GM10266 (cell line): ENCODE data around the gene SLX4IP.

ENCODE experiments used
- DNase-seq: peaks from one replicate; pipeline ENCODE4 v3.0.0; 2012; ENCODE audit errors: extremely low spot score
- TF ChIP-seq, protein P1 (sequence below): IDR thresholded peaks from 2 replicates; pipeline ENCODE4 v1.5.1; 2012; ENCODE audit warnings: mild to moderate bottlenecking, low read depth; ENCODE audit not compliant: control insufficient read depth, insufficient read depth; ENCODE audit errors: missing control alignments

The SLX4IP gene

GRCh38 chr20:10562899-10563298 lies 127.8 kb downstream of the SLX4IP start:
- no peak for DNase-seq
- TF ChIP-seq, protein P1, sequence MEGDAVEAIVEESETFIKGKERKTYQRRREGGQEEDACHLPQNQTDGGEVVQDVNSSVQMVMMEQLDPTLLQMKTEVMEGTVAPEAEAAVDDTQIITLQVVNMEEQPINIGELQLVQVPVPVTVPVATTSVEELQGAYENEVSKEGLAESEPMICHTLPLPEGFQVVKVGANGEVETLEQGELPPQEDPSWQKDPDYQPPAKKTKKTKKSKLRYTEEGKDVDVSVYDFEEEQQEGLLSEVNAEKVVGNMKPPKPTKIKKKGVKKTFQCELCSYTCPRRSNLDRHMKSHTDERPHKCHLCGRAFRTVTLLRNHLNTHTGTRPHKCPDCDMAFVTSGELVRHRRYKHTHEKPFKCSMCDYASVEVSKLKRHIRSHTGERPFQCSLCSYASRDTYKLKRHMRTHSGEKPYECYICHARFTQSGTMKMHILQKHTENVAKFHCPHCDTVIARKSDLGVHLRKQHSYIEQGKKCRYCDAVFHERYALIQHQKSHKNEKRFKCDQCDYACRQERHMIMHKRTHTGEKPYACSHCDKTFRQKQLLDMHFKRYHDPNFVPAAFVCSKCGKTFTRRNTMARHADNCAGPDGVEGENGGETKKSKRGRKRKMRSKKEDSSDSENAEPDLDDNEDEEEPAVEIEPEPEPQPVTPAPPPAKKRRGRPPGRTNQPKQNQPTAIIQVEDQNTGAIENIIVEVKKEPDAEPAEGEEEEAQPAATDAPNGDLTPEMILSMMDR, result no peak

DNA sequence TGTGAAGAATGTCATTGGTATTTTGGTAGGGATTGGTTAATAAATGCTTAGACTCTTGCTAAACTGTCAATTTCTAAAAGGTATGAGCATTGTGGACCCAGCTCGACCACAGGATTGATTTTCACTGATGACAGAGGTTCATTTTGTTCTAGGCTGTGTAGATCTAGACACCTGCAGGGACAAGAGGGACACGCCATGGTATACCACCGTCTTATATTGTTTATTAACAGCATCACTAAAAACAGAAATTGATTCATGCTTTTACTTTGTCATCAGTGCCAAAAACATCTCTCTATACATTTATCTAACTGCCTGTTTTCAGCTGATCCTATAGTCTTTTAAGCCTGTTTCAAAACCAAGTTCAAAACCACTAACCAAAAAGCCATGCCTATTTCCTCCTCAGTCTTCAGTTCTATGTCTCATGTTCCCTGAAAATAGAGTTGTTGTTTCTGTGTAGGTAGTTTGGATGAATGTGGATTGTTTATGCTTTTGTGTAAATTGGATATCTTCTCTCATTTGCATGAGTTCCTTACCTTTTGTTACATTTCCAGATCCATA lies 128.9 kb downstream of the SLX4IP start:
- TF ChIP-seq, protein P1, result no peak
- no peak for DNase-seq

GRCh38 chr20:10565191-10565921 lies 130.3 kb downstream of the SLX4IP start:
- TF ChIP-seq, protein P1, result no peak
- DNase-seq, result no peak

- DNase-seq, result no peak
- TF ChIP-seq, protein P1, result no peak
Observed at GRCh38 chr20:10565922-10566897, 131.1 kb downstream of the SLX4IP start.

DNA sequence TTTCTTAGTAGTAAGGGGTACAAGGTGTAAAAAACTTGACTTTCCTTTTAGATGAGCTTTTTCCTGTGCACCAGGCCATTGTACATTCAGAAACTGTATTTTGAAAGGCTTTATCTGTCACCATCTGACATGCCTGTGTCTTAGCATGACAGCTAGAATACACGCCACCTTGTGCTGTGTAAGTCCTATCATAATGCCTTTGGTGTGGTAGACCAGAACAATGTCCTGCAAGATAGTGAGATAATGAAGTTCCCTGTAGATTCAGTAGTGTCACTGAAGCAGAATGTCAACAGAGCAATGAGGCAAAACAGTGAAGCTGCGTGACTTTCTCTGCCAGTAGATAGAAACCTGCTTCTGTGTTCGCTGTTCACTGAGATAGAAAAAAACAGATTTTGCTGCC lies 132.9 kb downstream of the SLX4IP start:
- DNase-seq, result no peak
- TF ChIP-seq, protein P1, result no peak

DNA sequence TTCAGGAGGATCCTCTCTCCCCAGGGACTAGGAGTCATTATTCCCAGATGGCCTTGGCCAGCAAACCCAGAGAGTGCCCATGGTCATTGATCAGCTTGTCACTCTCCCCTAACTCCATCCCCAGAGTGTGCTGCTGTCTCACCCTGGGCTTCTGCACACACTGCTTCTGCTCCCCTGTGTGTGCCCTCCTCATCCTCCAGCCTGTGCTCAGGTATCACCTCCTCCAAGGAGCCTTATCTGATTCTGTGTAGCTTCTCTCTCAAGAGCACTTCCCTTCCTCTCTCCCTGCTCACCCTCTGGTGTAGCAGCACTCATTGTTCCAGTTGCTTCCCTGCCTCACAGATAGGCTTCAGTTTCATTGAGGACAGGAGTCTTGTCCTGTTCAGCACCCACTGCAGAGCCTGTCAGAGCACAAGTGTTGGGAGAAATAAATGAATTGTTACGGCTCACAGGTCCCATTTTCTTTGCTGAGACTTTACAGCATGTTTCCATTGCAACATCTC lies 136.3 kb downstream of the SLX4IP start:
- no peak for DNase-seq
- TF ChIP-seq, protein P1, result no peak
